ENCODE measurements around the gene HPD.
"Not testable (repeated sequence)": the region's sequence is repeated elsewhere in the genome, so short reads cannot be mapped to it uniquely, and the experiment has no call there.

The HPD gene

DNA sequence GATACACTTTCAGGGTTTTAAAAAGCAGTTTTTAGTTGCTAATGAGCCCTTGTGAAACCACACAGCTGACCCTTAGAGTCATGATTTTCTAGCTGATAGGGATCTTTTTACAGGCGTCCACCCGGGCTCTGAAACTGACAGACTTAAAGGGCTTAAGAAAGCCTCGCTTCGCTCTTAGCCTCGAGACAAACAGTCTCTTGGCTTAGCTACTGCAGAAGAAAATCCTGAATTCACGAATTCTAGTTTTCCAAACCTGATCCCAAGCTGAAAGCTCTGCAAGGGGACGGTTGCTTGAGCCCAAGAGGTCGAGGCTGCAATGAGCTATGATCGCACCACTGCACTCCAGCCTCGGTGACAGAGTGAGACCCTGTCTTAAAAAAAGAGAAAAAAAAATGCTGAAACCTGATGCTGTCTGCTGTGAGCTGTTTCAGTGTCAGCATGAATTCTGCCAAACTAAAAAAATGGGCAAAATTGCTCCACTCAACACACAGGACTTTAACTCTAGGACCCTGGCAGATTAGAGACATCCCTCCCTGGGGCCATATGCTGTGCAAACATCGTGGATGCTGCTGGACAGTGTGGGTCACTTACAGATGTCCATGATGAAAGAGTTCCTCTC is 3.1 kb upstream of the HPD start:
- no peak for DNase-seq

DNA sequence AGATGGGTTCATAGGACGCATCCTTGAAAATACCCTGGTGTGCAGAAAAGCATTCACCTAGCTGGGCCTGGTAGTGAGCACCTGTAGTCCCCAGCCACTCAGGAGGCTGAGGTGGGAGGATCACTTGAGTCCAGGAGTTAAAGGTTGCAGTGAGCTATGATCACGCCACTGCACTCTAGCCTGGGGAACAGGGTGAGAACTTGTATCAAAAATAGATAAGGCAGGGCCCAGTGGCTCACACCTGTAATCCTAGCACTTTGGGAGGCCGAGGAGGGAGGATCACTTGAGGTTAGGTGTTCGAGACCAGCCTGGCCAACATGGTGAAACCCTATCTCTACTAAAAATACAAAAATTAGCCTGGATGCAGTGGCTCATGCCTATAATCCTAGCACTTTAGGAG is 2.0 kb upstream of the HPD start:
- not testable (repeated sequence) for DNase-seq

DNA sequence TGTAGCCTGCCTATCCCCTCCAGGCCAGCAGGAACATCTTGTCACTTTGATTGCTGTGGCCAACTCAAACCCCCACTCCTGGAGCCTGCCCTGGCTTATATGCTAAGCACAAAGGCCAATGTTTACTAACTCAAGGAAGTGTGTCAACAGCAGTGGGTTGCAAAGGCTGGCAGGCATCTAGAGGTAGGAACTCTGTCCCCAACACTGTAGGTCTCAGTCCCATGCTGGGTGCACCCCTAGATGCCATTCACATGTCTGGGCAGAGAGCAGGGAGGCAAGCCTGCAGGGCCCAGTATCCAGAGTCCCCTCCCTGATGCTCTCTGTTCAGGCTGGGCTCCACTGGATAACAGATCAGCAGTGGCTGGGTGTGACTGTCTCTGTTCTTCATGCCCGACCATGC is 1.6 kb upstream of the HPD start:
- no peak for DNase-seq

DNA sequence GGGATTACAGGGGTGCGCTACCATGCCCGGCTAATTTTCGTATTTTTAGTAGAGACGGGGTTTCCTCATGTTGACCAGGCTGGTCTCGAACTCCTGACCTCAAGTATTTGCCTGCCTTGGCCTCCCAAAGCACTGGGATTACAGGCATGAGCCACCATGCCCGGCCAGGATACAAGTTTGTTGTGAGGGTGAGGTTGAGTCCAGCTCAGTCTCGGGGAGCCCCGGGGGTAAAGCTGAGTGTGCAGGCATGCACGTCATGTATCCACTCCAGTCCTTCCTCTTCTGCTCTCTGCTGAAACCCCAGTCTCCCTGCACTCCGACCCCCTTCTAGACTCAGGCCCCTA is 369 bp downstream of the HPD start:
- DNase-seq: no peak

DNA sequence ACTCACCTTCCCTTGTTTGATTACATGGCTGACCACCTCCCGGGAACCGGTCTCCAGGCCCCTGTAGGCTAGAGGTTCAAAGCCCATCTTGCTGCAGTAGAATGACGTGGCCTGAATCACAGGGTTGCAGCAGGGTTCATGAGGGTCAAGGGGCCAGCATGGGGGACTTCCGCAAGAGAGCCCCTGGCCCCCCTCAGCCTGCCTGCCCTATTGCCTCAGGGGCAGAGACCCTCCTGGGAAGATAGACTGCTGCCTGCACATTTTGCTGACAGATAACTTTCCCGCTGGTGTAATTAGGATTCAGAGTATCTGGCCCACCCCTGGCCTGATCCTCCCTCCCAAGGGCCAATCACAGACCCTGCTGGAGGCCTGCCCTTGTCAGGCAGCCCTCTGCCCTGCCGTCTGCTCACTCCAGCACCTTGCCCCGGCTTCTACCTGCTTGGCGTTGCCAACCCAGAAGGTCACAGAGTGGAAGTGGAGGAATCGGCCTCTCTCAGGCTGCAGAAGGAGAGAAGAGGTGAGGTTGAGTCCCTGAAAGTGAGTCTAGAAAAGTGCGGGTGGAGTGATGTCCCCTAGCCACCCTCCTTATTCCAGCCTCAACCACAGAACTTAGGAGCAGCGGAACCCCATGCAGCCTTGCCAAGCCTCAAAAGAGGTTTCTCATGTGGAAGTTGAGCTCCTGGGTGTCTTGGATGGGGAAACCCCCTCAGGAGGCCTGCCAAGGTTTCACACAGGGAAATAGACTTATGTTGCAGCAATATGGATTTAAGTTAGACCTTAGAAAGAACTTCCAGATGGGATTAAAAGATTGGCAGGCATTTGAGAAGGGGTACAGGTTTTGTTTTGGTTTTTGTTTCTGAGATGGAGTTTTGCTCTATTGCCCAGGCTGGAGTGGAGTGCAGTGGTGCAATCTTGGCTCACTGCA is 1.1 kb downstream of the HPD start:
- no peak for DNase-seq

DNA sequence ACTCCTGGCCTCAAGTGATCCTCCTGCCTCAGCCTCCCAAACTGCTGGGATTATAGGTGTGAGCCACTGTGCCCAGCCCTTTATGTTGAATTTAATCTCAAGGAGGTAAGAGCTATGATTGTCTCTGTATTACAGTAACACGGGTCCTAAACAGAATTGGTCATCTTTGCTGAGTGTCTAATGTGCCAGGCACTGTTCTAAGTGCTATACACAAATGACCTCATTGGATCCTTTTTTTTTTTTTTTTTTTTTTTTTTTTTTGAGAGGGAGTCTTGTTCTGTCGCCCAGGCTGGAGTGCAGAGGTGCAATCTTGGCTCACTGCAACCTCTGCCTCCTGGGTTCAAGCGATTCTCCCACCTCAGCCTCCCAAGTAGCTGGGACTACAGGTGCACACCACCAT is 6.3 kb downstream of the HPD start:
- DNase-seq: not testable (repeated sequence)

DNA sequence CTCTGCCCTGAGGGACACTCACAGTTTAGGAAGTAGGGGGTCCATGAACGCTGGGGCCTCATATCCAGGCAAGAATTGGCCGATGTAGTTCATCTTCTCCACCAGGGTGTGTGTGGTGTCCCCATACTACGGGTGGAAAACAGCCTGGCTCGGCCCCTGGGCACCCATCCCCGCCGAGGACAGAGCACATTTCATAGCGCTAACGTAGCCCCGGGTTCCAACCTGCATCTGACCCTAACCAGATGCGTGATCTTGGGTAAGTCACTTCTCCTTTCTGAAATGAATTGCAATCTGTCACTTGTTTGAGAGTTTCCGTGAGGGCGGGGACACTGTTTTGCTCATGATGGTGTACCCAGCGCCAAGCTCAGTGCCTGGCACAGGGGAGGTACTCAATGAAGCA is 9.0 kb downstream of the HPD start:
- no peak for DNase-seq

DNA sequence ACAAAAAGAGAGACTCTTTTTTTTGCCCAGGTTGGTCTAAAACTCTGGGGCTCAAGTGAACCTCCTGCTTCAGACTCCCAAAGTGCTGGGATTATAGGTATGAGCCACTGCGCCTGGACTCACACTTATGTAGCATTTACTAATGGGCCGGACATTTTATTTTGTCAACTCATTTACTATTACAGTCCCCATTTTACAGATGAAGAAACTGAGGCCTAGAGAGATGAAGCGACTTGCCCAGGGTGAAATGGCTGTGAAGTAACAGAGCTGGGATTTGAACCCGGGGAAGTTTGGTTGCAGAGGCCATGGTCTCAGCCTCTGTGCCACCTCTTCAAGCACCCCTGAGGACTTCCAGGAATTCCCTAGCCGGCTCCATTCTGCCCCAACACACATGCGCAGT is 9.4 kb downstream of the HPD start:
- DNase-seq: no peak

DNA sequence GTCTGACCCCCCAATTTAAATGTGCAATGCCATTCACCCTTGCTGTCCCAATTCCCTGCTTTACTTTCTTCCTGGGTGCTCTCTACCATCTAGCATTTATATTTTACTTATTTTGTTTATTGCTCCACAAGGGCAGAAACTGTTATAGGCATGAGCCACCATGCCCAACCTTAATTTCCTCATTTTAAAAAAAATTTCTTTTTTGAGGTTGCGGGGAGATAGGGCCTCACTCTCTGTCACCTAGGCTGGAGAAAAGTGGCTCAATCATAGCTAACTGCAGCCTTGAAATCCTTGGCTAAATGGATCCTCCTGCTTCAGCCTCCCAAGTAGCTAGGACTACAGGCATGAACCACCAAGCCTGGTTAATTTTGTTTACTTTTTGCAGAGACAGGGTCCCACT is 13.0 kb downstream of the HPD start:
- DNase-seq: no peak

DNA sequence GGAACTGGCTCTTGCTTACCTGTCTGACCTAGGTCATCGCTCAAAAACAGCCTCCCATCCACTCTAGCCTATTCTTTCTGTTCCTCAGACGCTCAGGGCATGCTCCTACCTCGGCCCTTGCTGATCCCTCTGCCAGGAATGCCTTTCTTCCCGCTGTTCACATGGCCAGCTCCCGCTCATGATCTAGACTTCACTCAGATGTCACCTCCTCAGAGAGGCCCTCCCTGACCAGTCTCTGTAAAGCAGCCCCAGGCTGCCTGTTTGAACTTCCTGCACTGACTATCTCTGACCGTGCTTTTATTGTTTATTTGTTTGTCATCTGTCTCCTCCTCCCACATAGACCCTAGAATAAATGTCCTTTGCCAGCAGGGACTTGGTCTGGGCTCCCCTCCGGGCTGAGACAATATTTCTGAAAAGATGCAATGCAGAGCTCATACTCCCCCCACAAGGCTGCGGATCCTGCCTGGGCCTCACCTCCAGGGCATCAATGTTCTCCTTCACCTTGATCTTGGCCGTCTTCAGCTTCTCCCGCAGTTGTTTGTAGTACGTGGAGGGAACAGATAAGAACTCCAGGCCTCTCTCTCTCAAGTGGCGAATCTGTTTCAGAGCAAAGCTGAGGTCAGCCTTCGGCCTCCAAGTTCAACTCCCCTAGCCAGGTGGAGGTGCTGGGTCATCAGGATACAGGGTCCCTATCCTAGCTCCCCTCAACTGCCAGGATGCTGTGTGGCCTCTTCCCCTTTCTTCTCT is 15.2 kb downstream of the HPD start:
- no peak for DNase-seq

DNA sequence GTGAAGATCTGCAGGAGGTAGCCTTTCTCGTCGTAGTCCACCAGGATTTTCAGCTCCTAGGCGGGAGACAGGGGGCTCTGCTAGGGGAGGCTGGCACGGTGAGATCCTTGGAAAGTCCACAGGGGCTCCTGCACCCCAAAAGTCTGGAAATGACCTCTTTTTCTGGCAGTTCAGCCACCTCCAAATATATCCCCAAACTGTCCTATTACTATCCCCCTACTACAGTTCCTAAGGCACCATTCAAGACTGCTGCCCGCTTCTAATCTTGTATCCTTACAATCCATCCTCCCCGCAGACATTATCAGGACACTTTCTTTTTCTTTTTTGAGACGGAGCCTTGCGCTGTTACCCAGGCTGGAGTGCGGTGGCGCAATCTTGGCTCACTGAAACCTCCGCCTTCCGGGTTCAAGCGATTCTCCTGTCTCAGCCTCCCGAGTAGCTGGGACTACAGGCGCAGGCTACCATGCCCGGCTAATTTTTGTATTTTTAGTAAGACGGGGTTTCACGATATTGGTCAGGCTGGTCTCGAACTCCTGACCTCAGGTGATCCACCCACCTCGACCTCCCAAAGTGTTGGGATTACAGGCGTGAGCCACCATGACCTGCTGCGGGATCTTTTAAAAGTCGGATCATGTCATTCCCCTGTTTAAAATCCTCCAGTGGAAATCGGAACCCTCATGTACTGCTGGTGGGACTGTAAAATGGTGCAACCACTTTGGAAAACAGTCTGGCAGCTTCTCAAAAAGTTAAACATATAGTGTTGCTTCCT is 18.5 kb downstream of the HPD start:
- DNase-seq: no peak

DNA sequence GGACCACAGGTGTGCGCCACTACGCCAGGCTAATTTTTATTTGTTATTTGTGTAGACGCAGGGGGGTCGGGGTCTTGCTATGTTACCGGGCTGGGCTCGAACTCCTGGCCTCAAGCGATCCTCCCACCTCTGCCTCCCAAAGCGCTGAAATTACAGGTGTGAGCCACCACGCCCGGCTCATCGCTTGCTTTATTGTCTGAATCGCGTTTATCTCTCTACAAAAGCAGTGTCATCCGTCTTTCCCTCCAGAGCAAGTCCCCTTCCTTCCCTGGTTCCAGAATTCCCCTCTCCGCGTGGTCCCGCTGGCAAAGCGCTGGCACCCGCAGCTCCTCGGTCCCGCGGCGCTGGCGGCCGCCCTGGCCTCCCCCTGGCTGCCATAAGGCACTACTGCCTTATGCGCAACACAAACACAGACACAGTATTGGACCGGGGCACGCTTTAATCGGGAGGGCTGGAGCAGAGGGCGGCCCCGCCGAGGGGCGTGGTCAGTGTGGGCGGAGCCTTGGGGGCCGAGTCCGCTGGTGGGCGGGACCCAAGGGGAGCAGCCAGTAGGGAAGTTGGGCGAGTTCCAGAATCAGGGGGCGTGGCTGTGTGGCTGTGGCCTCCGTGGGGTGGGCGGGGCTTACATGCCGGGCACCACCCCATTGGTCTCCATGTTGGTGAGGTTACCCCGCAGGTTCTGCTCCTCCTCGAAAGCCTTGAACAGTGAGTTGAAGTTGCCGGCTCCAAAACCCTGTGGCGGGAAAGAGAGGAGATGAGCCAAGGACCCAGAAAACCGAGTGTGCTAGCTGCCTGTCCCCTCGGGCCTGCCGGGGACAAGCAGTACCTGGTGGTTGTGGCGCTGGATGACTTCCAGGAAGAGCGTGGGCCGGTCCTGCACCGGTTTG is 19.3 kb downstream of the HPD start:
- peak; percentile 93 for DNase-seq

DNA sequence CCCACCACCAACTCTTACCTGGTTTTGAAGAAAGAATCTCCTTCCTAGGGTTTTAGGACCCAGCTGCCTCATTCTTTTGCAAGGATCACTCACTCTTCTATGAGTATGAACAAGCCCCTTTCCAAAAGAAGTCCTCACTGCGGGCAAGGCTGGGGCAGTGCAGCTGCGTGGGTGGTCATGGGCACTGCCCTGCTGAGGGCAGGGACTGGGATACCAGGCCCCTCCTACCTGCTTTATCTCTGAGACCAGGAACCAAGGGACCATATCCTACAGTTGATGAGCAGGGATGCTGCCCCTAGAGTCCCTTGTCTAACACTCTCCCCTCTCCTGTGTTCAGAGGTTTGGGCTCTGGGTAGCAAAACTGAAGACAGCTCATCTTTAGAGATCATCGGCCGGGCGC is 20.5 kb downstream of the HPD start:
- no peak for DNase-seq

DNA sequence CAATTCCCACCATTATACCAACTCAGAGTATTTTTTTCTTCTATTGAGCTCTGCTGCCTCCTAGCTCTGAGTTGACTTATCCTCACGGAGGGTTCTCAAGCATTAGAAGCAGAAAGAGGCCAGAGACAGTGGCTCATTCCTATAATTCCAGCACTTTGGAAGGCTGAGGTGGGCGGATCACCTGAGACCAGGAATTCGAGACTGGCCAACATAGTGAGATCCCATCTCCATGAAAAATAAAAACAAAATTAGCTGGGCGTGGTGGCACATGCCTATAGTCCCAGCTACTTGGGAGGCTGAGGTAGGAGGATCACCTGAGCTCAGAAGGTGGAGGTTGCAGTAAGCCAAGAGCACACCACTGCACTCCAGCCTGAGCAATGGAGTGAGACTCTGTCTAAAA is 21.0 kb downstream of the HPD start:
- no peak for DNase-seq

DNA sequence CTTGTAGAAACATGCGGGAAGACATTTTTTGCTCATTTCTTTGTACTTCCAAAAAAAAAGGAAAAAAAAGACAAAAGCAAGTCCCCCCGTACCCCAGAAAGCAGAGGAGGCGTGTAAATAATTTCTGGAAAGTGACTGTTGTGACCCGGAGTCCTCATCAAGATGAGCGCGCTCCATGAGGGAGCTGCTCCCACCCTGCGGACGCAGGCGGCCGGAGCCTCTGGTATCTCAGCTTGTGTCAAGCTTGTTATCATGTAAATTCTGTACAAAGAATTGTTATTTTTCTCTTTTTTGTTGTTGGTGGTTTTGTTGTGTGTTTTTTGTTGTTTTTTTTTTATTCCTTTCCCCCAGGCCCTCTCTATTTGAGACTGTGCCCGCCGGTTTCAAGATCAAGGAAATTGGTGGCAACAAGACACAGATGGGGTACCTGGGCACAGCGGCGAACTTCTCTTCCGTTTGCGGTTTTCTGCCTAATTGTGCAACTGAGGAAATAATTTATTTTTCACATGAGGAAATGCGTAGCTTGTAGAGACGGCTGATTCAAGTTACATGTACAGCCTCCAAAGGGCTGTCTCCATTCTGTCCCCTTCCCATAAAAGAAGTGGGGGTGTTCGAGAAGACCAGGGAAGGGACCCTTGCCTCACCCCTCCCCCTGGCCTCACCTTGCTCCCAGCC is 27.0 kb downstream of the HPD start:
- DNase-seq: no peak

DNA sequence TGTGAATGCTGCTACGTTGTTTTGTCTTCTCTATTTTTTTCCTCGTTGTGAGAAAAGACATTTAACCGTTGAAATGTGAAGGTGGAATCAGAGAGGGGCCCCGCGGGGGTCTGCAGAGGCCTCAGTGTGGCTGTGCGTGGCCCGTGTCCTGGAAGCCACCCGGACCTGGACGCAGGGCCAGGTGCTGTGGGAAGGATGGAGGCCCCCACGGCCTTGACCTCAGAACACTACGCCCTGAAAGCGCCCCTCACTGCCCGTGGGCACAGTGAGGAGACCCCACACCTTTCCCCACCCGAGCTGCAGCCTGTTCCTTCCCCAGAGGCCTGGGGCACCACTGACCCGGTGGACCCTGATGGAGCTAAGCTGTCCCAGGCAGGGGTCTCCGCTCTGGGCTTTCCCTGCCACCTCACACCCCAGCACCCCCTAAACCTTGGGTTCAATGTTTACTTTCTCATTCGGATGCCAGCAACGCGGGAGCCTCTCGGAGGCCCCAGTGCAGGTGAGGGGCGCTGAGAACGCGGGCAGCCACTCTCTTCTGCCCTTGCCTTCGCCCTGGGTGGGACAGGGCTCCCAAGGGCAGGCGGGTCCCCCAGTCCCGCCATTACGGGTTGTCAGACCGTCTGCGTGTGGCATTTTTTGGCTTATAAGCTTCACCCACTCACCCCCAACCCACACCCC is 27.9 kb downstream of the HPD start:
- DNase-seq: no peak

DNA sequence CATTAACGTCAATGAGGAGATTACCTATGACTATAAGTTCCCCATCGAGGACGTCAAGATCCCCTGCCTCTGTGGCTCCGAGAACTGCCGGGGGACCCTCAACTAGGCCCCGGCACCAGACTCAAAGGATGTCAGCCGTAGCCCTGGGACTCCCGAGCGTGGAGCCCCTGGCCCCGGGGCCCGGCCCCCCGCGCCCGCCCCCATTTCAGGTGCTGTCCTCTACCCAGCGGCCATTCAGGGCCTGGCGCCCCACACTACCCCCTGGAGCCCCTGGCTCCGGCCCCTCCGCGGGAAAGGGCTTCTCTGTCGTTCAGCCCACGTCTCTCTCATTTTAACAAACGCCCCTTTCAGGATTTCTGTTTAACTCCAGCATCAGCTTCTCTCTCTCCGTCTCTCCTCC is 28.5 kb downstream of the HPD start:
- DNase-seq: no peak

DNA sequence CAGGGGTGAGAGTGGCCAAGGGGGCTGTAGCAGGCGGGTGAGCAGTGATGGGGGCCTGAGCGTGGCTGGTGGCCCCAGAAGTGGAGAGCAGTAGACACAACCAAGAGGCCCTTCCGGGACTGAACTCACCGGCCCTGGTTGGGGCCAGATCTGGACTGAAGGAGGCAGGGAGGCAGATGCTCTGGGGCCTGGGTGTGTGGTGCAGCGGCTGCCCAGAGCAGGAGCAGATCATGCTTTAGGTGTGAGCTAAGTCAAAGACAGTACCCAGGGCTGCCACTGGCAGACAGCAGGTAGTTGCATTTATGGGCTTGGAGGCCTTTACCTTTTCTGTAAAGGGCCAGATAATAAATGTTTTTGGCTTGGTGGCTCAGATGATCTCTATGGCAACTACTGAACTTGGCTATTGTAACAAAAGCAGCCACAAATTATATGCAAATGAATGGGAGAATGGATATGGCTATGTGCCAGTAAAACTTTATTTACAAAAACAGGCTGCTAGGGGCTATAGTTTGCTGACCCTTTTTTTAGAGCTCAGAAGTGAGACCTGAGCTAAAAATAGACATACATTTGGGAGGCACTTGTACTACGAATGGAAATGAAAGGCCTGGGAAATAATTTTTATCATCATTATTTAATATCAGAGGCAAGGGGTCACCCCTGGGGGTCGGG is 29.3 kb downstream of the HPD start:
- no peak for DNase-seq

DNA sequence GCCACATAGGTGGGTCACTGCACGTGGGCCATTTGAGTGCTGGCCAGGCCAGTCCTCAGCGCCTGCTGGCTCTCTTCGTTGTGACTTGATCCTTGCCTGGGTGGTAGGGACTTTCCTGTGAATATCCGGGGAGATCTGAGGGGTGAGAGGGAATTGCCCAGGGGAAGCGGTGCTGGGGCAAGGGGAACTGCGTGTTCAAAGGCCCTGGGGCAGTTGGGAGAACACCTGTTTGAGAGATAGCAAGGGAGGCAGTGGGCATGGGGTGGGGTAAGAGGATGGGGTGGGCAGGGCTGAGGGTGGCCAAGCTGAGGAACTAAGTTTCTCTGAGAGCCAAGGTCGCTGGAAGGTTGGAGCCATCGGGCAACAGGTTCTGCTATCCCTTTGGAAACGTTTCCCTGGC is 29.8 kb downstream of the HPD start:
- no peak for DNase-seq

DNA sequence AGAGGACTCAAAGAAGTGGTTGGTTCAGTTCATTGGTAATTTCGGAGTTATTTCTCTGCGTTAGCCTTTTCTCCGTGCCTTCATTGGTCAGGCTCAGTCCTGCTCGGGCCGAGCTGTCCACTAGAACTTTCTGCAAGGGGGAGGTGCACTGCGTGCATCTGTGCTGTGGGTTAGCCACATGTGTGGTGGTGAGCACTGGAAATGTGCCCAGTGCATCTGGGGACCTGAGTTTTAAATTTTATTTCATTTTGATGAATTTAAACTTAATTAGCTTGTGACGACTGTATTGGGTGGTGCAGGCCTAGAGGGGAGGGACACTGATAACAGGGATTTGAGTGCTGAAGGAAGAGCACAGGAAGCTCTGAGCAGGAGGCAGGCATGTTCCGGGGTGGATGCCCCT is 30.4 kb downstream of the HPD start:
- DNase-seq: no peak
